ENCODE measurements around the gene FARSA. TPM values are rescaled to one million over a fixed set of nuclear protein-coding genes. Genes with fewer than 3 reads are reported as not detected.

FARSA gene
- polyA plus RNA-seq, 3 donors, result 29.0 to 49.2 (median 47.9) TPM

GRCh38 chr19:12949363-12950283 lies 16.1 kb upstream of the FARSA start:
- Histone ChIP-seq H3K9ac (ENCODE audit: insufficient read depth, low read length, poor library complexity, severe bottlenecking) (no peak overlapping the region), H2AFZ (ENCODE audit: insufficient read depth, low read depth, low read length, poor library complexity, severe bottlenecking) (no peak overlapping the region), H4K20me1 (ENCODE audit: insufficient read depth, low read length) (no peaks in the 10 kb centered on the region), H3K27me3 (ENCODE audit: control insufficient read depth in 2 of 2, insufficient read depth in 2 of 2, low read length in 2 of 2) (no peaks in the 10 kb centered on the region), H3K27ac (ENCODE audit: low read depth in 1 of 2, low read length in 2 of 2) (peak overlapping the region; percentile 57 to 93), H3K9me3 (replicated peaks in 1 of 2; ENCODE audit: control insufficient read depth in 1 of 2, insufficient read depth in 1 of 2, low read length in 2 of 2) (no peaks in the 10 kb centered on the region), H3K4me3 (replicated peaks in 1 of 3; ENCODE audit: low read depth in 2 of 3, low read length in 3 of 3) (no peak overlapping the region), H3K4me2 (replicated peaks; ENCODE audit: extremely low read depth, low read length, poor library complexity, severe bottlenecking) (no peak overlapping the region), H3K4me1 (ENCODE audit: control insufficient read depth in 1 of 2, insufficient read depth in 2 of 2, low read length in 2 of 2) (peaks cover 39 to 61% of the 10 kb centered on the region in 2 donors), H3K79me2 (ENCODE audit: insufficient read depth, low read length) (peaks cover 57% of the 10 kb centered on the region), H3K36me3 (replicated peaks in 1 of 2; ENCODE audit: control insufficient read depth in 1 of 2, insufficient read depth in 2 of 2, low read length in 2 of 2) (peaks cover 48 to 66% of the 10 kb centered on the region in 2 donors)
- TF ChIP-seq CTCF (IDR thresholded peaks at IDR 0.05), result no peak
- Mint-ChIP-seq H3K27me3 (ENCODE audit: low read depth in 3 of 3) (no peaks in the 10 kb centered on the region), H3K27ac (peak overlapping the region; percentile 61 to 96 (median 83)), H3K36me3 (peaks cover 49 to 74% of the 10 kb centered on the region in 2 donors), H3K9me3 (no peaks in the 10 kb centered on the region), H3K4me1 (peaks cover 50% of the 10 kb centered on the region), H3K4me3 (peak overlapping the region in 1 of 2 donors; percentile 34)
- DNase-seq, result no peak
- intact Hi-C loops (cut with micrococcal nuclease), result loop anchor here in 1 of 2 donors (5.0 kb wide), 1 partner anchor 203 kb away; the partner anchor contains the start of genes IER2 and STX10
- 93% methylated on average over 13 of the region's 16 CpGs for WGBS (ENCODE audit: insufficient coverage)

GRCh38 chr19:12948612-12949362 lies 15.3 kb upstream of the FARSA start:
- WGBS (ENCODE audit: insufficient coverage), result 96% methylated on average over 25 of the region's 30 CpGs
- DNase-seq, result no peak
- H3K4me1 Mint-ChIP-seq, result peaks cover 44% of the 10 kb centered on the region
- peaks cover 48 to 71% of the 10 kb centered on the region in 2 donors for H3K36me3 Mint-ChIP-seq
- no peak overlapping the region for H3K4me2 ChIP-seq (replicated peaks; ENCODE audit: extremely low read depth, low read length, poor library complexity, severe bottlenecking)
- H3K79me2 ChIP-seq (ENCODE audit: insufficient read depth, low read length), result peaks cover 49% of the 10 kb centered on the region
- no peaks in the 10 kb centered on the region for H3K9me3 ChIP-seq (replicated peaks in 1 of 2; ENCODE audit: control insufficient read depth in 1 of 2, insufficient read depth in 1 of 2, low read length in 2 of 2)
- H3K27me3 ChIP-seq (ENCODE audit: control insufficient read depth in 2 of 2, insufficient read depth in 2 of 2, low read length in 2 of 2), result no peaks in the 10 kb centered on the region
- peaks cover 53 to 67% of the 10 kb centered on the region in 2 donors for H3K36me3 ChIP-seq (replicated peaks in 1 of 2; ENCODE audit: control insufficient read depth in 1 of 2, insufficient read depth in 2 of 2, low read length in 2 of 2)
- H3K4me1 ChIP-seq (ENCODE audit: control insufficient read depth in 1 of 2, insufficient read depth in 2 of 2, low read length in 2 of 2), result peaks cover 39 to 61% of the 10 kb centered on the region in 2 donors
- H2AFZ ChIP-seq (ENCODE audit: insufficient read depth, low read depth, low read length, poor library complexity, severe bottlenecking), result no peak overlapping the region
- peak overlapping the region in 1 of 2 donors; percentile 93 for H3K27ac ChIP-seq (ENCODE audit: low read depth in 1 of 2, low read length in 2 of 2)
- no peak for TF ChIP-seq CTCF (IDR thresholded peaks at IDR 0.05)
- H3K27ac Mint-ChIP-seq, result peak overlapping the region in 4 of 7 donors; percentile 11 to 75 (median 38)
- no peak overlapping the region for H3K4me3 Mint-ChIP-seq
- no peak overlapping the region for H3K9ac ChIP-seq (ENCODE audit: insufficient read depth, low read length, poor library complexity, severe bottlenecking)
- H3K4me3 ChIP-seq (replicated peaks in 1 of 3; ENCODE audit: low read depth in 2 of 3, low read length in 3 of 3), result no peak overlapping the region
- intact Hi-C loops (cut with micrococcal nuclease), result loop anchor here in 1 of 2 donors (5.0 kb wide), 1 partner anchor 204 kb away; the partner anchor contains the start of genes IER2 and STX10
- peaks cover 5% of the 10 kb centered on the region for H4K20me1 ChIP-seq (ENCODE audit: insufficient read depth, low read length)
- no peaks in the 10 kb centered on the region for H3K9me3 Mint-ChIP-seq
- no peaks in the 10 kb centered on the region for H3K27me3 Mint-ChIP-seq (ENCODE audit: low read depth in 3 of 3)
